ENCODE results near the gene XPNPEP3. TPM values are rescaled to one million over a fixed set of nuclear protein-coding genes. Genes with fewer than 3 reads are reported as not detected.
"Not testable (repeated sequence)": the region's sequence is repeated elsewhere in the genome, so short reads cannot be mapped to it uniquely, and the experiment has no call there.

The XPNPEP3 gene
- 17.6 and 17.7 TPM in 2 replicates for total RNA-seq

DNA sequence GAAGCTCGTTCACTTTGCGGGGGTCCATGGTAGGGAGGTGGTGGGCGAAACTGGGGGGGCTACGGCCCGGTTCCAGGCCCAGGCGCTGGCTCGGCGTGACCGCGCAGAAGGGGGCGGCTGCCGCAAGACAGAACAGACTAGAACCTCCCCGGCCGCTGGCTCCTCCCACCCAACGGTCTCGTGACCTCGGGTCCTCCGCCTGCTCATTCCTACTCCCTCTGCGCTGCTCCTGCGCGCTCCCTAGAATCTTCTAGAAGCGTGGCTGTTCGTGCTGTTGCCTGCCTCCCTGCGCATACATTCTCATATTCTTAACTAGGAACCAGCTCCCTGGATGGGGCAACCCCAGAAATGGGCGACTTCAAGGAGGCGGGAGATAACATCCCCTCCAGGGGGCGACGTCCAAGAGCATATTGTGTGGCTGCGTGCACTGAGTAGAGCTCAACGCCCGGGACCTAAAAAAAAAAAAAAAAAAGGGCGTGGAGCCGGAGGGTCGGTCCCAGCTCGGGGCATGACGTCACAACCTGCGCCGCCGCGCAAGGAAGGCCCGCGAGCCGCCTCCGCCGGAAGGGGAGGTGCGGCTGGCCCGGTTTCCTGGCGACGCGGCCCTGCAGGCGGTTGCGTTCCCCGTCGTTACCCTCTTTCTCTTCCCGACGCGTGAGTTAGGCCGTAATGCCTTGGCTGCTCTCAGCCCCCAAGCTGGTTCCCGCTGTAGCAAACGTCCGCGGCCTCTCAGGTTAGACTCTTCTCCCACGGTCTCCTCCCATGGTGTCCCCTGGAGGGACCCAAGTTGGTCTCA is at the start of gene XPNPEP3, which contains the start of gene ST13:
XPNPEP3 (plus strand) TSS at position 636 of the 796 bp plus-strand sequence; CDS start at position 670, 34 bp downstream.
ST13 (minus strand) TSS at position 127 of the 796 bp plus-strand sequence; CDS start at position 28, 99 bp downstream.
- H3K36me3 Mint-ChIP-seq (ENCODE audit: low read depth) = peaks cover 23% of the 10 kb centered on the region
- H3K4me3 Mint-ChIP-seq = peak within 1 kb of the TSS; percentile 96
- no peaks in the 10 kb centered on the region for H3K9me3 Mint-ChIP-seq
- H3K27me3 Mint-ChIP-seq = peaks cover 2% of the 10 kb centered on the region
- DNase-seq = peak; percentile 99
- peaks cover 42% of the 10 kb centered on the region for H3K4me1 Mint-ChIP-seq
- intact Hi-C loops (cut with micrococcal nuclease) = loop anchor here (1.0 to 2.0 kb wide), 7 partner anchors 37 to 430 kb away; partner anchors contain the start of genes L3MBTL2, MRTFA, RANGAP1 and RBX1
- peak within 1 kb of the TSS; percentile 100 for H3K27ac Mint-ChIP-seq

DNA sequence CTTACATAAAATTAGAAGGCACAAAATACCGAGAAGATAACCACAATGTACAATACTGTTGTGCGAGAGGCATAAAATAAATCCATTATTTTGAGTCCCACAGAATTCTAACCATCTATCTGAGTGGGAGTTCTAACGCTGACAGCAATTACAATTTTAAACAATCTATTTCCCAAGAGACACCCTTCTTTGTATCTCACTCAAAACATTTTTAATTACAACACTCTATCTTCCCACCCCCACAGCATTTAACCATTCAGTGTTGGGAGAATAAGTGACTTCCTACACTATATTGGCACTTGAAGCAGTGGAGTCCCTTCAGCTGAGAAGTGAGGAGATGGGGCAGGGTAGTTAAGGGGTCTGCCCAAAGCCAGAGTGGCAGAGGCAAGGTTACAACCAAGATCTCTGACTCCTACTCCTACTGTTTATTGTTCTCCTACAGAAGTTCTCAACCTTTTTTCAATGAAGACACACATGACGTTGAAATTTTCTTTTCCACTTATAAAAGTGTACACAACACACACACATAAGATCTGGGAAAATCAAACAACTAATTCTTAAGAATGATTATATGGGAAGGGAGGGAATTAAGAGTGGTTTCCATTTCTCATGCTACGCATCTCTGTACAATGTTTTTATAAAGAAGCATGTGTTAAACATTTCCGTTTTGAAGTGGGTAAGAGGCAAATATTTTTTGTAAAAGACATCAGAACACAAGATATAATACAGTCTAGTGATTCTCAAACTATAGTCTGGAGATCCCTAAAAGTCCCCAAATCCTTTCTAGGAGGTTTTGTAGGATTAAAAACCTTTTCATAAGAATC is 48.7 kb upstream of the XPNPEP3 start:
- Mint-ChIP-seq H3K27me3 (no peaks in the 10 kb centered on the region), H3K27ac (no peak overlapping the region), H3K4me3 (no peak overlapping the region), H3K9me3 (no peaks in the 10 kb centered on the region), H3K36me3 (ENCODE audit: low read depth) (peaks cover 6% of the 10 kb centered on the region), H3K4me1 (peaks cover 13% of the 10 kb centered on the region)
- no peak for DNase-seq
- intact Hi-C loops (cut with micrococcal nuclease) = no loop called here

DNA sequence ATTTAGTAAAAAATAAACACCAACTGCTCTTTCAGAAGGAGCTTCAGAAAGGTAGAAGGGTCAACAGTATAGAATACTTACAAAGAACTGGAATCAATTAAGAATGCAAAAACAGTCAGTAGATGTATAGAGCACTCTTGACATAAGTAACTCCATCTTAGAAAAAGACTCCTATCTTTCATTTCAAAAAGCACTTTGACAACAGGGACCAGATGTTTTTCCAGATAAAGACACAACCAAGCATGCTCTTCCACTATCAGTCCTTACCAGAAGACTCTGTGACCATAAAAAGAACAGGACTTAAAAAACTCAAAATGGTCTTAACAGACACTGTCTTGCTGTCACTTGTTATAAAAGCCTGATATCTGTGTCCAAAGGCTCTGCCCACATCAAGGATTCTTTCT is 43.0 kb upstream of the XPNPEP3 start:
- Mint-ChIP-seq H3K4me1 (peaks cover 28% of the 10 kb centered on the region), H3K4me3 (no peak overlapping the region), H3K27ac (no peak overlapping the region), H3K27me3 (no peaks in the 10 kb centered on the region), H3K36me3 (ENCODE audit: low read depth) (peaks cover 24% of the 10 kb centered on the region), H3K9me3 (no peaks in the 10 kb centered on the region)
- intact Hi-C loops (cut with micrococcal nuclease) = no loop called here
- no peak for DNase-seq

DNA sequence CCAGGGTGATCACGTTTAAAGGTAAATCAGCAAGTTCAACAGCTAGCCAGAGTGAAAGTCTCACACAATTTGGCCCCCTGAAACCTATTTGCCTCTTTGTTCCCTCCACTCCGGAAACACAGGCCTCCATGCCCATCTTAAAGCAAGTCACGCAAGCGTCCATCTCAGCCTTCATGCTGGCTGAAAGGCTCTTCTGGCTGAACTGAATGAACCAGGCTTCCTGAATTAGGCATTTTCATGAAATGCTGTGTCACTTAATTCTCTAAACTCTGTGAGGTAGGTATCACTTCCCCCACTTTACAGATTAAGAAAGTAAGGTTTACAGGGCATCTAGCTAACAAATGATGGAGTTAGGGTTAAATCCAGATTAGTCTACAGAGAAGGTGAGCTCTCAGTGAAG is 39.2 kb upstream of the XPNPEP3 start:
- Mint-ChIP-seq H3K4me1 (peaks cover 32% of the 10 kb centered on the region), H3K27me3 (no peaks in the 10 kb centered on the region), H3K9me3 (no peaks in the 10 kb centered on the region), H3K36me3 (ENCODE audit: low read depth) (peaks cover 25% of the 10 kb centered on the region), H3K27ac (peak overlapping the region; percentile 64), H3K4me3 (peak overlapping the region; percentile 92)
- intact Hi-C loops (cut with micrococcal nuclease) = loop anchor here (1.0 to 2.0 kb wide), 3 partner anchors 81 to 134 kb away; partner anchors contain the start of gene RBX1
- no peak for DNase-seq

DNA sequence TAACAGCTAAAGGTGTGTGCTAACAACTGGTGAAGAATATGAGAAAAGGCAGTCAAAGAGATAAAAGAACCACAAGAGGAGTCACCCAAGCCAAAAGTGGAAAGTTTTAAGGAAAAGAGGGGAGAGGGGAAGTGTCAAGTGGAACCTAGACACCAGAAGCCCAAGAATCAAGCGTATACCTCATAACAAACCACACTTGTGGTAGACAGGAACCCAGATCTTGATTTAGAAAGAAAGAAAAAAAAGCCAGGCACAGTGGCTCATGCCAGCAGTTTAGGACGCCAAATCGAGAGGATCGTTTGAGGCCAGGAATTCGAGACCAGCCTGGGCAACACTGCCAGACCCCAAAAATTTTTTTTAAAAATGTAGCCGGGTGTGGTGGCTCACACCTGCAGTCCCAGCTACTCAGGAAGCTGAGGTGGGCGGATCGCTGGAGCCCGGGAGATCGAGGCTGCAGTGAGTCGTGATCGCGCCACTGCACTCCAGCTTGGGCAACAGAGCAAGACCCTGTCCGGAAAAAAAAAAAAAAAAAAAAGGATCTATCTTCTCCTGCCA is 38.7 kb upstream of the XPNPEP3 start:
- H3K9me3 Mint-ChIP-seq = no peaks in the 10 kb centered on the region
- peak; percentile 74 for DNase-seq
- peak overlapping the region; percentile 94 for H3K27ac Mint-ChIP-seq
- intact Hi-C loops (cut with micrococcal nuclease) = loop anchor here (1.0 to 2.0 kb wide), 3 partner anchors 81 to 135 kb away; partner anchors contain the start of gene RBX1
- H3K27me3 Mint-ChIP-seq = no peaks in the 10 kb centered on the region
- H3K4me3 Mint-ChIP-seq = peak overlapping the region; percentile 92
- H3K36me3 Mint-ChIP-seq (ENCODE audit: low read depth) = peaks cover 25% of the 10 kb centered on the region
- peaks cover 32% of the 10 kb centered on the region for H3K4me1 Mint-ChIP-seq

DNA sequence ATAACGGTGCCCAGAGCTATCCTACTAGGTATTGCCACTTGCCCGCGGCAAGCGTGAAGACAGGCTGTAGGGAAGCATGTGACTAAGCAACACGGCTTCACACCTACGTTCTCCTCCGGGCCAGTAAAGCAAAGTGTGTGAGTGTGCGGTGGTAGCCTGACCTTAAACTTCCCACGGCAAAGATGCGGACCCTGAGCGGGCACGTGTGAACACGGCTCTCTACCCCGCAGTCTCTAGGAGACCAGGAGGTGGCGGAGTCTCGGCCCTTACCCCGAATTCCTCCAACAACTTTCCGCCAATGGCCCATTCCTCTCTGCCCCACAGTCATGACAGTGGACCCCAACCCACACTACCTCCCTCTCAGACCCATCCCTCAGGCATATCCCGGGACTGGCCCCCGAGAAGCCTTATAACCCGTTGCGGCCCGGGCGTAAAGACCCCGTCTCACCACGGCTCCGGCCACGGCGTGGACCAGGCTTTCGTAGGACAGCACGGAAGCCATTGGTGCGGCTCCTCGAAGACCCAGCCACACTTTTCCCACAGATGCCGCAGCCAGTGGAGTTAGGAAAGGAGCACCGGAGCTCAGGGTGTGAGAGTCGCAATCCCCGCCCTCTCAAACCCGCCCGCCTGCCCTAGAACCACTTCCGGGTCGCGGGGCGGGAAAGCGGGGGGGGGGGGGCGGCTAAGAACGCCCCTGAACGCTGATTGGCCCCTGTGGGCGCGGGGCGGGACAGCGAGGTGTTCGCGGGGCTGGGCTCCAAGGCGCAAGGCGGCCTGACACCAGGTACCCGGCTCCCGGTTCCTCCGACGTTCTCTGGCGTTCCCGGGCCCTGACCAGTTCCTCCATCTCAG is 38.0 kb upstream of the XPNPEP3 start, which contains the start of gene SLC25A17:
SLC25A17 (minus strand) TSS at position 600 of the 852 bp plus-strand sequence; CDS start at position 502, 98 bp downstream.
- no peaks in the 10 kb centered on the region for H3K27me3 Mint-ChIP-seq
- intact Hi-C loops (cut with micrococcal nuclease) = loop anchor here (1.0 to 2.0 kb wide), 4 partner anchors 37 to 136 kb away; partner anchors contain the start of genes RBX1 and ST13
- peak; percentile 96 for DNase-seq
- no peaks in the 10 kb centered on the region for H3K9me3 Mint-ChIP-seq
- H3K36me3 Mint-ChIP-seq (ENCODE audit: low read depth) = peaks cover 25% of the 10 kb centered on the region
- H3K27ac Mint-ChIP-seq = peak within 1 kb of the TSS; percentile 94
- H3K4me3 Mint-ChIP-seq = peak within 1 kb of the TSS; percentile 92
- H3K4me1 Mint-ChIP-seq = peaks cover 30% of the 10 kb centered on the region

DNA sequence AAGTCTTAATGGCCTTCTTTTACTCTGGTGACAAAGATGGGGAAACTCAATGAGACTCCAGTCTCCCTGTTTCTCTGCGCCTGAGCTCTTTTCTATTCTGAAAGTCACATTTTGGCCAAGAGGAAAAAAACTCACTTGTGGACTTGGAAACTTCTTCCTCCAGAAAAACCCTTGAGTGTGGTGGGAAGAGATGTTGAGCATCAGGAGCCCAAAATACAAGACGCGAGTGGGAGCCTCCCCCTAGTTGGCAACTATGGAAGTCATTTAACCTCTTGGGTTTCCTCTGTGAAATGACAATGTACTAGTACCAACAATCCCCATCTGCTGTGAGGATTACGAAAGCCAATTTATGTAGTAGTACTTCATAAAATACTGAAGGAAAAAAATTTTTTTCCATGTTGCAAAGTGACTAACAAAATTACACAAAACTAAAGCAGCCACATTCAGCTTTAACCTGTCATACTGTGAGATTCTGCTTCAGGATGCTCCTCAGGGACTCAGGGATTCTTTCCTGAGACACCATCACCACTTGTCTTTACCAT is 37.3 kb upstream of the XPNPEP3 start:
- intact Hi-C loops (cut with micrococcal nuclease) = loop anchor here (1.0 to 2.0 kb wide), 3 partner anchors 37 to 131 kb away; partner anchors contain the start of genes RBX1 and ST13
- no peaks in the 10 kb centered on the region for H3K9me3 Mint-ChIP-seq
- DNase-seq = no peak
- peaks cover 28% of the 10 kb centered on the region for H3K4me1 Mint-ChIP-seq
- H3K27me3 Mint-ChIP-seq = no peaks in the 10 kb centered on the region
- peak overlapping the region; percentile 81 for H3K27ac Mint-ChIP-seq
- H3K36me3 Mint-ChIP-seq (ENCODE audit: low read depth) = peaks cover 22% of the 10 kb centered on the region
- peak overlapping the region; percentile 92 for H3K4me3 Mint-ChIP-seq

DNA sequence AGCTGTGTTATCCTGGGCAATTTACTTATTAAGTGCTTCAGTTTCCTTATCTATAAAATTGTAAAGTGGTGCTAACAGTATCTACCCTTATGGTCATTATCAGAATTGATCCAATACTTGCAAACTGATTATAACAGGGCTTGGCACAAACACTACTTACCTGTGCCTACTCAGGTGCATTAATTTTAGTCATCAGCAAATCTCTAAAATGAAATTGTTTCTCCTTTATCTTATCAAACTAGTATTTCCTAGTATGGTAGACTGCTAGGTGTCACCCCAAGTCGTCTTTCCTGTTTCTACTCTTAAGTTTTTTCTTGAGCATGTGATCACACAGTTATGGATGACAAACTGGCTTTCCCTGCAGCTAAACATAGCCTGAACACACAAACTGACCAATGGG is 33.5 kb upstream of the XPNPEP3 start:
- Mint-ChIP-seq H3K4me1 (peaks cover 10% of the 10 kb centered on the region), H3K27me3 (no peaks in the 10 kb centered on the region), H3K9me3 (no peaks in the 10 kb centered on the region), H3K4me3 (no peak overlapping the region), H3K27ac (no peak overlapping the region), H3K36me3 (ENCODE audit: low read depth) (peaks cover 27% of the 10 kb centered on the region)
- no peak for DNase-seq
- intact Hi-C loops (cut with micrococcal nuclease) = no loop called here

DNA sequence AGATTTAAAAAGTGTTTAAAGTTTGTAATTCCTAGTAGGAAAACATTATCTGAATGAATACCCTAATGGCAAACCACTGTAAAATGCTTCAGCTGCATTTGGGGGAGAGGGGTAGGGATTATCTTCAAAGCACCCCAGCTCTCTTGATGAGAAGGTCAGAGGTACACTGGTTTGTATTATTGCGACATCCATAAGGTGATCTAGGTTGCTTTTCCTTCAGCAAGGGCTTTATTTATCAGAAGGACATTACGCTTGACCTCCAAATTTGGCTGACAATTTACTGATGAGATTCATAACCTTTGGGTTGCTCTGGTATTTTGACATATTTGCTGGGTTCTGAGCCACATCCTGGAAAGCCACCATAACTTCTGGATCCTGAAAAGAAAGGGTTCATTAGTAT is 30.7 kb upstream of the XPNPEP3 start:
- H3K27ac Mint-ChIP-seq; intact Hi-C loops (cut with micrococcal nuclease); H3K4me1 Mint-ChIP-seq; H3K27me3 Mint-ChIP-seq; H3K9me3 Mint-ChIP-seq; H3K4me3 Mint-ChIP-seq; DNase-seq: not testable (repeated sequence)
- peaks cover 40% of the 10 kb centered on the region for H3K36me3 Mint-ChIP-seq (ENCODE audit: low read depth)

DNA sequence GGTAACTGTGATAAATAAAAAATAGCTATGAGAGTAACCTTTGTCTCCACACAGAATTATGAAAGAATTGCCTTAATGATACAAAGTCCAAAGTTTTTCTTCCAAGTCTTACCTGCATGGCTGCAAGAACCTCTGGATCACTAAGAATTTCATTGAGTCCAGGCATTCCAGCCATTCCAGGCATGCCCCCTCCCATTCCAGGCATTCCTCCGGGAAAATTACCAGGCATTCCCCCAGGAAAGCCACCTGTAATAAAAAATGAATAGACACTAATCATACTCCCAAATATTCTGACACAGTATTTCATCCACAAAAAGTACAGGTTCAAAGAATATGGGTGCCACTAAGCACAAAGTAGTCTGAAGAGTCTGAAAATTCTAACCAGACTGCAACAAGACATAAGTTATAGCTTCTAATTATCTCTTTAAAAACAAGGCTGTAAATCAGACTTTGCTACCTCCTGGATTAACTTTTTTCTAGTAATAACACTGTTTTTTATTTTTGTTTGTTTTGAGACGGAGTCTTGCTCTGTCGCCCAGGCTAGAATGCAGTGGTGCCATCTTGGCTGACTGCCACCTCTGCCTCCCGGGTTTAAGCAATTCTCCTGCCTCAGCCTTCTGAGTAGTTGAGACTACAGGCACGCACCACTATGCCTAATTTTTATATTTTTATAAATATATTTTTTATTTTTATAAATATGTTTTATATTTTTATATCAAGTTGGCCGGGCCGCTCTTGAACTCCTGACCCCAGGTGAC is 29.8 kb upstream of the XPNPEP3 start:
- DNase-seq = no peak
- Mint-ChIP-seq H3K4me1 (no peaks in the 10 kb centered on the region), H3K4me3 (no peak overlapping the region), H3K9me3 (no peaks in the 10 kb centered on the region), H3K27me3 (no peaks in the 10 kb centered on the region), H3K27ac (no peak overlapping the region), H3K36me3 (ENCODE audit: low read depth) (peaks cover 43% of the 10 kb centered on the region)
- intact Hi-C loops (cut with micrococcal nuclease) = no loop called here

DNA sequence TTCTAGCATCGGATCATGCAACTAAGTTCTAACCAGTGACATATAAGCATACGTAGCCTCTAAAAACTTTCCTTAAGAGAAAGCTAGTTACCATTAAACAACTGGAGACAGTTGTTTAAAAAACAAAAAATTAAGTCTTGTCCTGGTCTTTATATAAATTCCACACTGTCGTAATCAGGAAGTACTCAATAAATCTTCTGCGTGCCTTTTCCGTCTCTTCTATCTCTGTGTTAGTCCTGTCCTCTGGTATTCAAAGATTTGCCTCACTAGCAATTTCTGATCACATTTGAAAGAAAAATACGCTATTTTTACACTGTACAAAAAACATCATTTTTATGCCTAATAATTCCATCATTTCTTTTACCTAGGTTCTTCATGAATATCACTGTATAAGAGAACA is 27.8 kb upstream of the XPNPEP3 start:
- no peak overlapping the region for H3K27ac Mint-ChIP-seq
- peaks cover 52% of the 10 kb centered on the region for H3K36me3 Mint-ChIP-seq (ENCODE audit: low read depth)
- DNase-seq = no peak
- no peaks in the 10 kb centered on the region for H3K27me3 Mint-ChIP-seq
- no peaks in the 10 kb centered on the region for H3K4me1 Mint-ChIP-seq
- intact Hi-C loops (cut with micrococcal nuclease) = no loop called here
- H3K9me3 Mint-ChIP-seq = no peaks in the 10 kb centered on the region
- no peak overlapping the region for H3K4me3 Mint-ChIP-seq

DNA sequence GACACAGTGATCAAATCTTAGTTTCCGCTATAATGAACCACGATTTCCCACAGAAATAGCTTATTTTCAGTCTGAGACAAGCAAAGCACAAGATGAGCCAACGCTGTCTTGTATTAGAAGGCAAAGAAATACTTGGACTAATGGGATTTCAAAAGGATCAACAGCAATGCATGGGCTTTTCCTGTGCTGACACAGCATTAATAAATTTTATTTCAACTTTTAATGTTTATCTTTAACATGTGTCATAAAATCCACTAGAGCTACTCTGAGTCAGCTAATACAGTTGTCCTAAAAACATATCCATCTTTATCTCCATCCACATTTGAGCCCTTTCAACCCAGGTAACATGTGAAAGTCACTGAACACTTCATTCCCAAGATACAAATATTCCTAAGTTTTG is 22.3 kb upstream of the XPNPEP3 start:
- Mint-ChIP-seq H3K4me1 (peaks cover 8% of the 10 kb centered on the region), H3K27me3 (no peaks in the 10 kb centered on the region), H3K9me3 (no peaks in the 10 kb centered on the region), H3K36me3 (ENCODE audit: low read depth) (peaks cover 44% of the 10 kb centered on the region), H3K27ac (no peak overlapping the region), H3K4me3 (no peak overlapping the region)
- intact Hi-C loops (cut with micrococcal nuclease) = no loop called here
- DNase-seq = no peak

Measured in activated CD4-positive, alpha-beta T cell treated with anti-CD3 and anti-CD28 coated beads, Interleukin-2, amount 10 ng/mL, durations not matched to agents 24 days and 14 days (primary cell).